Glutamatergic neuron (in vitro differentiated cells): Measurements from ENCODE around the gene ETV5. TPM values are rescaled to one million over a fixed set of nuclear protein-coding genes. Genes with fewer than 3 reads are reported as not detected.

Experiments used
- DNase-seq: peaks from one replicate; pipeline ENCODE4 v3.0.0; 2022
- H3K27ac Mint-ChIP-seq: one replicate; pipeline ENCODE4 v1.8.0; 2020; ENCODE audit warnings: mild to moderate bottlenecking, mixed read lengths, inconsistent platforms; ENCODE audit not compliant: unreplicated experiment
- H3K27me3 Mint-ChIP-seq: one replicate; pipeline ENCODE4 v1.8.0; 2020; ENCODE audit warnings: mild to moderate bottlenecking, moderate library complexity, mixed read lengths, inconsistent platforms; ENCODE audit not compliant: unreplicated experiment
- H3K36me3 Mint-ChIP-seq: one replicate; pipeline ENCODE4 v1.8.0; 2020; ENCODE audit warnings: mild to moderate bottlenecking, mixed read lengths, inconsistent platforms; ENCODE audit not compliant: unreplicated experiment
- H3K4me1 Mint-ChIP-seq: one replicate; pipeline ENCODE4 v1.8.0; 2020; ENCODE audit warnings: mild to moderate bottlenecking, low read depth, mixed read lengths, inconsistent platforms; ENCODE audit not compliant: unreplicated experiment
- H3K4me3 Mint-ChIP-seq: one replicate; pipeline ENCODE4 v1.8.0; 2020; ENCODE audit warnings: mild to moderate bottlenecking, mixed read lengths, inconsistent platforms; ENCODE audit not compliant: unreplicated experiment
- H3K9me3 Mint-ChIP-seq: one replicate; pipeline ENCODE4 v1.8.0; 2020; ENCODE audit warnings: mild to moderate bottlenecking, moderate library complexity, mixed read lengths, inconsistent platforms; ENCODE audit not compliant: unreplicated experiment
- total RNA-seq: library from RNA; stranded (reverse); fragmentation: NEBNext Ultra II Directional; extraction: Animal tissue kit (Norgen Biotek cat#: 25700); gene quantifications from one replicate; pipeline ENCODE4 v1.2.1, GENCODE V29; 2021; ENCODE audit not compliant: unreplicated experiment
- TF ChIP-seq, protein P1 (sequence below): fragments of 200-600 bp; sonication (generic); IDR thresholded peaks from one replicate; pipeline ENCODE4 v1.5.0; 2021; ENCODE audit not compliant: partially characterized antibody, unreplicated experiment

The ETV5 gene
- total RNA-seq, 1 donor from 2014 or later: 16.9 TPM

DNA sequence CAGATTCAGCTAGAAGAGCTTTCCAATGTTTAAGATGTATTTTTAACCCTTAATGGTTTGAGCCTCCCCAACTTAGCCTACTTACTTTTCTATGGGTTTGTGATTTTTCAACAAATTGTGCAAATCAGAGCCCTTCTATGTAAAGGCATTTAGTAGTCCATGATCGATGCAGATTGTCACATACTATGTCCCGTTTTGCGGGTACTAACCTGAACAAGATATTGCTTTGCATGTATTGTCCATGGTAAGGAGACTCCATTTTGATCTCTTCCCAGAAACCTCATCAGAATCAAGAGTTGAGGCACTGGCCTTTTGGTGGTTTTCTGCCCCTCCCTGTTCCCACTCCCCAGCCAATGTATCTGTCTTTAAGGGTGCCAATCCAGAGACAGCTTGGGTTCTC is 60.8 kb downstream of the ETV5 start:
- H3K36me3 Mint-ChIP-seq: no peaks in the 10 kb centered on the region

DNA sequence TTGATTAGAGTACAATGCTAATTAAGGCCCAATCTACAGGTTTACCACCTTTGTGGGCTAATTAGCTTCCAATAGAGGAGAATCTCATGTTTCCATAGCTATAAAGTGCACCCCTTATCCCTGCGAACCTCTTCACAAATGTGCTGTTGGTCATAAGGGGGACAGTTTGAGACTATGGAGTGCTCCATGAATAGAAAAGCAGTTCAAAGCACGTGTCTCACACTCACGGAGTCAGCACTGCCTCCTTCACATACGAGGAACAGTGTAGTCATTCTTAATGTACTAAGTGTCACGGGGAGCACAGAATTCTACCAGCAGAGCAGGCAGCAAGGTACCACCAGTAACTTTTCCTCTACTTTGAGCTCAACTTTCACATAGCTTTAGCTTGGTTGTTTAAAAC is 62.1 kb downstream of the ETV5 start:
- no peaks in the 10 kb centered on the region for H3K27me3 Mint-ChIP-seq
- DNase-seq: no peak
- no peaks in the 10 kb centered on the region for H3K36me3 Mint-ChIP-seq
- peaks cover 3% of the 10 kb centered on the region for H3K9me3 Mint-ChIP-seq
- no peak overlapping the region for H3K27ac Mint-ChIP-seq
- peaks cover 8% of the 10 kb centered on the region for H3K4me1 Mint-ChIP-seq
- TF ChIP-seq, protein P1, sequence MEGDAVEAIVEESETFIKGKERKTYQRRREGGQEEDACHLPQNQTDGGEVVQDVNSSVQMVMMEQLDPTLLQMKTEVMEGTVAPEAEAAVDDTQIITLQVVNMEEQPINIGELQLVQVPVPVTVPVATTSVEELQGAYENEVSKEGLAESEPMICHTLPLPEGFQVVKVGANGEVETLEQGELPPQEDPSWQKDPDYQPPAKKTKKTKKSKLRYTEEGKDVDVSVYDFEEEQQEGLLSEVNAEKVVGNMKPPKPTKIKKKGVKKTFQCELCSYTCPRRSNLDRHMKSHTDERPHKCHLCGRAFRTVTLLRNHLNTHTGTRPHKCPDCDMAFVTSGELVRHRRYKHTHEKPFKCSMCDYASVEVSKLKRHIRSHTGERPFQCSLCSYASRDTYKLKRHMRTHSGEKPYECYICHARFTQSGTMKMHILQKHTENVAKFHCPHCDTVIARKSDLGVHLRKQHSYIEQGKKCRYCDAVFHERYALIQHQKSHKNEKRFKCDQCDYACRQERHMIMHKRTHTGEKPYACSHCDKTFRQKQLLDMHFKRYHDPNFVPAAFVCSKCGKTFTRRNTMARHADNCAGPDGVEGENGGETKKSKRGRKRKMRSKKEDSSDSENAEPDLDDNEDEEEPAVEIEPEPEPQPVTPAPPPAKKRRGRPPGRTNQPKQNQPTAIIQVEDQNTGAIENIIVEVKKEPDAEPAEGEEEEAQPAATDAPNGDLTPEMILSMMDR: no peak
- H3K4me3 Mint-ChIP-seq: no peak overlapping the region

More for the DNA sequence above, 60.8 kb downstream of the ETV5 start:
- TF ChIP-seq, protein P1: no peak
- H3K4me1 Mint-ChIP-seq: peaks cover 15% of the 10 kb centered on the region
- peaks cover 5% of the 10 kb centered on the region for H3K9me3 Mint-ChIP-seq
- no peaks in the 10 kb centered on the region for H3K27me3 Mint-ChIP-seq
- no peak for DNase-seq
- no peak overlapping the region for H3K27ac Mint-ChIP-seq
- H3K4me3 Mint-ChIP-seq: no peak overlapping the region

DNA sequence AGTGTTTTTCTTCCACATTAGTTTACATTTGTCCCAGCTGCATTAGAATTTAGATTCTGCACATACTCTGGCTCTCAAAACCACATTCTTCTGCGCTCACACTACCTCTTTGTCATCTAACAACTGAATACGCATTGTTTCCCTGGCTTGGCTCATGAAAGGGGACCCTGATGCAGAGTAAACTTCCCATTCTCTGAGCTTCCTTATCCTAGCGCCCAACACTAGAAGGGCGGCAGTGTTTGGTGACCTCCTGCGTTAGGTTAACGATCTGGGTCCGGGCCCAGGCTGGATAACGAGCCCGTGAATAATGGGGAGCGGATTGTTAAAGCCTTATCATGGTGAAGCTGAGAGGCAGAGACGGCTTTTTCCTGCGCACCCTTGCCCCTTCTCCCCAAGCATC is 63.9 kb downstream of the ETV5 start:
- Mint-ChIP-seq H3K4me1 (peaks cover 6% of the 10 kb centered on the region), H3K9me3 (no peaks in the 10 kb centered on the region), H3K4me3 (no peak overlapping the region), H3K36me3 (no peaks in the 10 kb centered on the region), H3K27me3 (no peaks in the 10 kb centered on the region), H3K27ac (no peak overlapping the region)
- no peak for DNase-seq
- TF ChIP-seq, protein P1: no peak

DNA sequence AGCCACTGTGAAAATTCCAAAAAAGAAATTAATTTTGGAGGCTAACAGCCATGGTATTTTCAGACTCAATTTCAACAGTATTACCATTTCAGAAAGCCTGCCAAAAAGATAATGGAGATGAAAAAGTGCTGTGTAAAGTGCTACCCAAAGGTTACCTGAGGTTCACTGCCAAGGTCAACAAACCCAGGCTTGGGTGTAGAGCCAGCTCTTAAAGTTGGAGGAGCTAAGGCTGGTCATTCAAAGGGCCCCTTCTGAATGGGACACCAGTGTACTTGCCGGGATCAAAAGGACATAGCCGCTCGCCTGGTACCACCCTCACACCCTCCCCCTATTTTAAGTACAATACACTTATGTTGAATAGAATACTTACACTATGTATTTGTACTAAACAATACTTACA is 64.5 kb downstream of the ETV5 start:
- no peaks in the 10 kb centered on the region for H3K9me3 Mint-ChIP-seq
- TF ChIP-seq, protein P1: no peak
- peaks cover 6% of the 10 kb centered on the region for H3K4me1 Mint-ChIP-seq
- no peaks in the 10 kb centered on the region for H3K27me3 Mint-ChIP-seq
- H3K27ac Mint-ChIP-seq: no peak overlapping the region
- no peak overlapping the region for H3K4me3 Mint-ChIP-seq
- H3K36me3 Mint-ChIP-seq: no peaks in the 10 kb centered on the region
- no peak for DNase-seq

DNA sequence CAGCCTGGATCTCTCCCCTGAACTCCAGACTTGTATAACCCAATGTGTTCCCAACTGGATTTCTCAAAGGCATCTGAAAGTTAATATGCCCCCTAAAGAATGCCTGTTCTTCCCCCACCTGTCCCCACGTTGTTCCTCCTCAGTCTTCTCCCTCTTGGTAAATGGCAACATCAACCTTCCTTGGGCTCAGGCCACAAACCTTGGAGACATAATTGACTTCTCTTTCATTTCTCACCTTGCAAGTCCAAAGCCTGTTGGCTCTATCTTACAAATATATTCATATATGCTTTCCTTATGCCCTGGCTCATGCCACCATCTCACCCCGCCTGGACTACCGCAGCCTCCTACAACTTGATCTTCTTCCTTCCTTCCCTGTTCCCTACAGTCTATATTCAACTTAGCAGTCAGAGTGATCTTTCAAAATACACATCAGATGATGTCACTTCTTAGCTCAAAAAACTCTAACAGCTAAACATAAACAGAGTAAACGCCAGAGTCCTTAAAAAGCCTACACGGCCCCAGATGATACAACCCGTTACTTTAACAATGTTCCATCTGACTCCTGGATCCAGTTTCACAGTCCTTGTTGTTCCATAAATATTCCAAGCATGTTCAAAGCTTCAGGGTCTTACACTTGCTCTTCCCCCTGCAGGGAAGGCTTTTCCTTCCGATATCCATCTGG is 66.2 kb downstream of the ETV5 start:
- no peak overlapping the region for H3K27ac Mint-ChIP-seq

More for the DNA sequence above, 66.2 kb downstream of the ETV5 start:
- Mint-ChIP-seq H3K9me3 (no peaks in the 10 kb centered on the region), H3K27me3 (no peaks in the 10 kb centered on the region), H3K4me1 (peaks cover 6% of the 10 kb centered on the region), H3K4me3 (no peak overlapping the region), H3K36me3 (no peaks in the 10 kb centered on the region)
- DNase-seq: no peak
- TF ChIP-seq, protein P1: no peak
